Measurements from ENCODE around the gene PROX1.

The PROX1 gene, protein sequence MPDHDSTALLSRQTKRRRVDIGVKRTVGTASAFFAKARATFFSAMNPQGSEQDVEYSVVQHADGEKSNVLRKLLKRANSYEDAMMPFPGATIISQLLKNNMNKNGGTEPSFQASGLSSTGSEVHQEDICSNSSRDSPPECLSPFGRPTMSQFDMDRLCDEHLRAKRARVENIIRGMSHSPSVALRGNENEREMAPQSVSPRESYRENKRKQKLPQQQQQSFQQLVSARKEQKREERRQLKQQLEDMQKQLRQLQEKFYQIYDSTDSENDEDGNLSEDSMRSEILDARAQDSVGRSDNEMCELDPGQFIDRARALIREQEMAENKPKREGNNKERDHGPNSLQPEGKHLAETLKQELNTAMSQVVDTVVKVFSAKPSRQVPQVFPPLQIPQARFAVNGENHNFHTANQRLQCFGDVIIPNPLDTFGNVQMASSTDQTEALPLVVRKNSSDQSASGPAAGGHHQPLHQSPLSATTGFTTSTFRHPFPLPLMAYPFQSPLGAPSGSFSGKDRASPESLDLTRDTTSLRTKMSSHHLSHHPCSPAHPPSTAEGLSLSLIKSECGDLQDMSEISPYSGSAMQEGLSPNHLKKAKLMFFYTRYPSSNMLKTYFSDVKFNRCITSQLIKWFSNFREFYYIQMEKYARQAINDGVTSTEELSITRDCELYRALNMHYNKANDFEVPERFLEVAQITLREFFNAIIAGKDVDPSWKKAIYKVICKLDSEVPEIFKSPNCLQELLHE

DNA sequence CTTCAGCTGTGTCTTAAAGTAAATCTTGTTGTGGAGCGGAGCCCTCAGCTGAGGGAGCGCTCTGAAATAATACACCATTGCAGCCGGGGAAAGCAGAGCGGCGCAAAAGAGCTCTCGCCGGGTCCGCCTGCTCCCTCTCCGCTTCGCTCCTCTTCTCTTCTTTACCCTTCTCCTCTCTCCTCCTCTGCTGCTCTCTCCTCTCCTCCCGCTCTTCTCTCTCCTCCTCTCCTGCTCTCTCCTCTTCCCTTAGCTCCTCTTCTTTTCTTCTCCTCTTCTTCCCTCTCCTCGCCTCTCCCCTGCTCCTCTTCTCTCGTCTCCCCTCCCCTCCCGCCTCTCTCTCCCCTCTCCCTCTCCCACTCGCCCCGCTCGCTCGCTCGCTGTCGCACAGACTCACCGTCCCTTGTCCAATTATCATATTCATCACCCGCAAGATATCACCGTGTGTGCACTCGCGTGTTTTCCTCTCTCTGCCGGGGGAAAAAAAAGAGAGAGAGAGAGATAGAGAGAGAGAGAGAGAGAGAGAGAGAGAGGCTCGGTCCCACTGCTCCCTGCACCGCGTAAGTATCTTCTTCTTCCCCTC lies at the start of gene PROX1:
Gene PROX1 (plus strand): TSS at position 47 of the 580 bp plus-strand sequence. CDS start 8,563 bp downstream, outside the sequence.
- DNase-seq, result no peak

DNA sequence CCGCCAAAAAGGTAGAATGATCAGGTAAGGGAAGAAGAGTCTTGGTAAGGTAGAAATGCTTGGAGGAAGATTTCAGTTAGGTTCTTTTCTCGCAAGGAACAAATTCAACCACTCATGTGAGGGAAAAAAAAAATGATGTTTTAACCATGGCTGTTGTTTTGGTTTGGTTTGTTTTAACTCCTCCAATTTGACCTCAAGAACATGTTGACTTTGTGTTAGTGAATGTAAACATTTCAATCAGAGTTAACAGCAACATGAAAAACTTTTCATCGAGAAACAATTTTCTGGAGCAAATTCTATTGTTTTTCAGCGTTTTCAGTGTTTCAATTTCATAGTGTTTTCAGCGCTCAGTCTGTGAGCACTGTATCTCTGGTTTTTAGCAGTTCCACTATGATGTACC lies 49.0 kb upstream of the PROX1 start:
- DNase-seq, result no peak

DNA sequence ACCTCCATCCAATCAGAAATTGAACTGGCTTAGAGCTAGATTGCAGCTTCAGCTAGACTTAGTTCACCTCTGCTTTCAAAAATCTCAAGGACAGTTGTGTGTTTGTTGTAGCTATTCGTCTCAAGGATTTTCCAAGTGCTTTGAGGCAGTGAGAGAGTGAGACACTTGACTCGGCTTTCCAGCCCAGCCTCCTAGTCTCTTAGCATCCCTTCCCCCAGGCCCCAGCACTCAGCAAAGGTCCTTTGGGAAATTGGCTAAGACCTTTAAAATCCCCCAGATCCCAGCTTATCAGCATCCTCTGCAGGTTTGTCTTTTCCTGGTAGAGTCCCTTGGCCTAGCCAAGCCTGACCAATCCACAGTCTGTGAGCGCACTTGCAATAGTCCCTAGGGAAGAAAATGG lies 47.9 kb upstream of the PROX1 start:
- DNase-seq, result no peak

DNA sequence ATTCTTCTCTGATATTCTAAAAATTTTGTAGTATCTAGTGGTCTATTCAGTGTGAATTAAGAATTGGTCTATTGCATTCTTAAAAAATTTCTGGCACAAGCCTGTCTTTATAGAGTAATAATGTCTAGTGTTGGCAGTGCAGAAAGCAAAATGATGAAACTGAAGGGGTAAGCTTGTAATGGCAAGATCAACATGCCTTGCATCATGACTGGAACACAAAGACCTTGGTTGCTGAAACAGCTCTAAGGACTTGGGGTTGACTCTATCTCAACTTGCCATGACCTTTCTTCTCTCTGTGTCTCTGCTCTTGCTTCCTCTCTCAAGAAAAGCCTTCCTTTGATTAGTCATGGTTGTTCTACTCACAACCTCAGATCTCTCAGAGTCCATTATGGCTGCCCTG lies 46.8 kb upstream of the PROX1 start:
- no peak for DNase-seq

DNA sequence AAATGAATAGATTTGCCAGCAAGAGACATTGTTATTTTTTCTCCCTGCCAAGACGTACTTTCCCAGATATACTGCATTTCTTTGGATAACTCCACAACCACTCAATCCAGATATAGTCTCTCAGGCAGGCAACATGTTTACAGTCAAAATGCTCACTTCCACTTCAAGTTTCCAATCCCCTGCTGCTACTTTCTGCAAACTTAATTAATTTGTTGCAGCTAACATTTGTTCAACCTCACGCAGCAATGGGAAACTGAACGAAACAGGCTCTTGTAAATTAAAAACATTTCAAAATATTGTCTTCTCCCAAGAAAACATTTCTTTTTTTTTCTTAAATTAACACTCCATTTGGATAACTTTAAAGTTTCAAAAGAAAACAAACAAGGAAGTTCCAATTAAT lies 45.7 kb upstream of the PROX1 start:
- DNase-seq, result no peak

DNA sequence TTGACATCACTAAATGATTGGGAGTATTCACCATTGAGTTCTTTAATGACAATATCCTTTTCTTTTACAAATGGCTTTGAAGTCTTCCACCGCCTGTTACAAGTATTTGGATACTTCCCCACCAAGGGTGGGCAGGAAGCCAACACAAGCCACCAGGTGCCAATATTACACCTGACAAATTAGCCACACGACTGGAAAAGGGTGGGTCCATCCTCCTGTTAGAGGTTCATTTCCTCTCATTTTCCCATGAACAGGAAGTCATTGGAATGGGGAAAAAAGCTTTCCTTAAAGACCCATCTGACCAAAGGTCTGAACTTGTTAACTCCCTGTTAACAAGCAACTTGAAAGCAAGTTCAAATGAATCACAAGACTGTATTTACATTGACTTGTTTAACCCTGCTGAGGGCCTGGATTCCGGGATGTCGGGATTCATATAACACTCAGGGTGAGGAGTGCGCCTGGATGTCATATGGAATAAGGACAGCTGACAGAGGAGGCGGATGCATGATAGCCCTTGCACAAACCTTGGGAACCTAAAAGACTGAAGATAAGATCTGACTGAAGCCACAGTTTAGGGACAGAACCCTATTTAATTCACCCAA lies 40.5 kb upstream of the PROX1 start:
- no peak for DNase-seq

DNA sequence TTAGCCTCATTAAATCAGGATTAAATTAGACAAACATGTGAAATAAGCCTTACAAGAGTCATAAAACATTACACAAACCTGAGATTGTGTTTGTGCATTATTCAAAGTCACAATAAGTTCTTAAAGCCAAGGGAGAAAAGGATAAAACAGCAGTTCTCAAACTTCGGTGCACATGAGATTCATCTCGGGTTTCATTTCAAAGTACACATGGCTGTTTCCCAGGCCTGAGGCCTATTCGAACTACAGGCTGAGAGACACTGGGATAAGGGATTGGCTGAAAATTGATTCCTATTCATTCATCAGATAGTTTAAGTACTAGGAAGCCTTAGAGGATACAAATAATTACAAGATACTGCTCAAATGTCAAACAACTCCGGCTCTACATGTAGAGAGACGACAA lies 35.9 kb upstream of the PROX1 start:
- DNase-seq, result no peak

DNA sequence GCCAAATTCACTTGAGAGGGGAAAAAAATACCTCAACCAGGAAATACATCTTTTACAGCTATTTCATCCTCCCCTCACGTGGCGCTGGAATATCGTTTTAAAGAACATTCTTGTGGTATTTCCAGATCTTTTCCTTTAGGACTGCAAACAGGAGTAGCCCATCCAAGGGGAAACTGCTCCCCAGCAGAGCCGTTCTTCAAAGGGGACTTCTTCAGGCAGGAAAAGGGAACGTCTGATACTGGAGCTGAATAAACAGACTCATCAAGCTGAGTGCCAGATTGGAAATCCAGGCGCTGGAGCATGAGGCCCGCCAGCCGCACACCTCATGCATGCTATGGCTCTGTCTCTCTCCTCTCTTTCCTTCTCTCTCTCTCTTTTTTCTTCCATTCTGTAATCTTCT lies 34.0 kb upstream of the PROX1 start:
- DNase-seq, result no peak

DNA sequence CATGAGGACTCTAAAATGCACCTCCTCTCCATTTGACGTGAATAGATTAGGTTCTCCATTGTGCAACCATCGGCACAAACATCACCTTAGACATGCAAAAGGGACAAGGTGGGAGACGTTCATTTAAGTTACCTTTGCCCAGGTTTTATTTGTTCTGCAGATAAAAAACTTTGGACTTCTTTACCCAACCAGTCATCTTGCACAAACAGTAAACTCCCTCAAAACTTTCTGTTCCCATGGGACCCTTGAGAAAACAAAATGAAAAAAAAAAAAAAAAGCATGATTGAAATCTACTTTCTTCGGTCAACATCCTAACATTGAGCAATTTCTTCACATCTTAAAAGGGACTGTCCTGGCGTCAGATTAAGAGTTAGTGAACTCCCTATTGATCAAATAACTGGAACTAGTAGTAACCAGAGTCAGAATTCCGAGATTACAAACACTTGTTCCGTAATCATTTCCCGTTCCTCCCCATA lies 31.4 kb upstream of the PROX1 start:
- DNase-seq, result no peak

DNA sequence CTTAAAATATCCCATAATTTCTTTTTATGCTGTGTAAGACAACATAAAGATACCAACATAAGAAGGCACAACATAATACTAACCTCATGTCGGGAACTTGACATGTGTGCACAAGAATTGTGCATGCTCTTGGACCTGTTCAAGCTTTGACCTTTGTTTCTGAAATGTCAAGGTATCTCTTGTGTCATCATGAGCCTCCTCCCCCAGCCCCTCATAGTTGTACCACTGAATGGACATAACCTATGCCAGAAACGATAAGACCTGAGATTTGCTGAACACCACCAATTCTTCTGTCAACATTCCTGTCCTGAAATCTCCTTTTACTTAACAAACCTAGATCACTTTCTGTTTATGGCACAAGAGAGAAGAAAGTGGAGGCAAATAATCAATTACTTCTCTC lies 29.4 kb upstream of the PROX1 start:
- DNase-seq, result no peak

DNA sequence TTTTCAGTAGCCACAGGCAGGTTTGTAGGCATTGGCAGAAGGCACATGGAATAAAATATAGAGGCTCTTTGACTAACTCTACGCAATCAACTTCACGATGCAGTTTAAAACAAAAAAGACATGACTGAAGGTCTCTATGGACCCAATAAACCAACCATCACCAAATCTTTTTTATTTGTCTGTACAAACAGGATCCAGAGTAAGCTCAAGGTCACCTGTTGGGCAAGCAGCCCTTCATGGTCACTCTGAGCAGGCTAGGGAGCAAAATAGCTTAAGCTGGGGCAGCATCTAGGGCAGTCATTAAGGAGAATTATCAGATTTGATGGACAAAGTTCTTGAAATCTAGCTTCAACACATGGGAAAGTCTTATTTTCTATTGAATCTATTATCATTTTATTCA lies 26.8 kb upstream of the PROX1 start:
- DNase-seq, result no peak

DNA sequence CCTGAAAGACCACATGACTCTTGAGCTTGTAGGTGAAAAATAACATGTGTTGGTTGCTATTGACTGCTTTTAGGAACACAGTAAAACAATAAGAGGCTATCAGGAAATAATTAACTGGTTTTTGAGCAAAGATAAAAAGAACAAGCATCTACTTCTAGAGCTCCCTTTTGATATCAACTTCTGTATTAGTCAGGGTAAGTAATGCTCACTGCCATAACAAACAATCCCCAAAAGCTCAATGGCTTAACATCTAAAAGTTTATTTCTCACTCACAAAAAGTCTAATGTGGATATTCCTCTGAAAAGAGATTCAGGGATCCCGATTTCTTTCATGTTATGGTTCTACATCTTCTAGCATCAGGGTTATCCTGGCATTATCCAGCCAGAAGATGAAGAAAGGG lies 25.3 kb upstream of the PROX1 start:
- DNase-seq, result no peak

DNA sequence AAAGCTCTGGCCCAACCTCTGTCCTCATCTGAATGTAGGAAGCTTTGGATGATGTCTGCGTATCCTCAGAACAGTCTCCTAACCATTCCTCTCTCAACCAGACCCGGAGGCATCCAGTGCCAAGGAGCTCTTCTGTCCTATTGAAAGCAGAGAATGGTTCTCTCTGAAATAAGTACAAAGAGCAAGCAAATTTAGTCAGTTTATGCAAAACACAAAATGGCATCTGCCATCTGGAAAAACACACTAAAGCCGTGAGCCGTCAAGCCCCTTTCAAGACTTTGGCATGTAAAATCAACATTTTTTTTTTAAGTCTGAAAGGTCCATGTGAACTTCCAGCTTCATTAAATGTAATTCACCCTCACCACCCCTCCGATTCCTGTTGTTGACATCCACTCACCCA lies 21.7 kb upstream of the PROX1 start:
- no peak for DNase-seq

DNA sequence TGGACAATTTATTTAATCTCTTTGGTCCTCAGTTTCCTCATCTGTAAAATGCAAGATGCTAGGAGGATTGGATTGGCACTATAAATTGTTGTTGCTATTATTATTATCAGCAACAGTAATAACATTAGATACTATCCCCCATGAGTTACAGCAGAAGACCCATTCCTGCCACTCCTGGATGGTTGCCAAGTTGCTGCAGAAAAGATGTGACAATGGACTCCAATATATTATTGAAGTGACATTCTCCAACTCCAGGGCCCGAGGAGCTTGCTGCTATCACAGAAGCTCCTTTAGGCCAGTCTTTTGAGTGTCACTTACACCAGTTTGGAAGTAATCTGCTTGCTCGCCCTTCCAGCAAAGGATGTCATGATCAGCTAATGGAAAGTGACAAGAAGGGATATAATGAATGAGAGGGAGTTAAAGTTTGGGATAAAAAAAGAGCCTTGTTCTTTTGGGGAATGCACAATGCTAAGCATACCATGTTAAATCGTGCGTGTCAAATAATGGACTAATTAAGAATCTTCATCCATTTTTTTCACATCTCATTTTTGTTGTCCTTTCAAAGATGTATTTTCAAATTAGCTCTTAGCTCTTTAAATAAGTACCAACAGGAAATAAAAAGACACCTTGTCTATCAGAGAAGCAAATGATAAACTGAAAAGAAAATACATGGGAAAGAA lies 19.5 kb upstream of the PROX1 start:
- DNase-seq, result no peak

DNA sequence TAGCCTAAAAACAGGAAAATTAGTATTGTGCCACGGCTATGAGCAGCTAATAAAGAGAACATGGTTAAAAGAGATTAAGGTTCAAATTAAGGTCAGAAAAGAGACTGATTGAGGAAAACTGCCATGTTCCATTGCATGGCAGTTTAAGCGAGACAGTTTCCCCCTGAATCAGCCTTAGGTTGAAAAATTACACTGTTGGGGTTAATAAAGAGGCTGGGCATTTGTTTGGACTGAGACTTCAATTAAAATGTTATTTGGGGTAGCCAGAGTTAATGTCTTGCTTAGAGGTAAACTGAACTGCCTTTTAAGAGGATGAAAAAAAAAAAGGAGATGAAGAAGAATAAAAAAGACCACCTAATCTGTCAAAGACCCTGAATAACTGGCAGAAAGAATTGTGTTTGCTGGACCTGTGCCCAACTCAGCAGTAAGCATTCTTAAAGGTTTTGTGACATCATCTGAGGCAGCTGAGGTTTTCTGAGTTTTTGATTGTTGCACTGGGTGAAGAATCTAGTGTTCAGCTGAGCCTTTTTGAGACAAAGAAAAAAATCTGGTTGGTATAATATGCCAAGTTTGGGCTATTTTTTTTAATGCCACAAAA lies 17.7 kb upstream of the PROX1 start:
- DNase-seq, result no peak

DNA sequence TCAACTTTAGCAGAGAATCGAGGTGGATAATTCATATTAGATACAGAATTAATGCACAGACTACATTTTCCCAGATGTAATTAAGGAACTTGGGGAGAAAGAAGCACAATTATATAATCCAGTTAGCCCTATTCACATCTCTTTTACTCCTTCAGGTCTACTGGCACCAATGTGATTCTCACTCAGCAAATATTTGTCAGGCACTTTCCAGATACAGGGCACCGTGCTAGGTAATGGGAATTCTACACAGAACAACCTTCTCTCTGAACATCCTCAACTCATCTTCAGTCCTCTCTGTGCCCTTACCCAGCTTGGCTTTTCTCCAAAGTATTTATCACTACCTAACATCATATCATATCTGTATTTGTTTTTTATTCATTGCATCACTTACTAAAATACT lies 15.6 kb upstream of the PROX1 start:
- no peak for DNase-seq

DNA sequence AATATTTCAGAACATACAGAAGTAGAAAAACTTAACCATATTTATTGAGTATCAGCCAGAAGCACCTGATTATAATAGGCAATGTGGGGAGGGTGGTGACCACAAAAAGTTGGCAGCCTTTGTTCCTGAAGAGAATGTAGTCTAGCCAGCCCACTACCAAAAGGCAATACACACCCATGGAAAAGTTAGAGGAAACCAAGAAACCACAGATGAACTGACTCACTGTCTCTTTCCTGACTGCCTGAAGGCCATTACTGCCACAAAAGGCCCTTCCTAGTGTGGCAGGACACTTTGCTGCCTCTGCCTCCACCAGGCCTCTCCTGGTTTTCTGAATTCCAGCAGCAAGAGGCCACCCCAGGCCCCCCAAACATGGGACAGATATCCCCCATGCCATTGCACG lies 14.6 kb upstream of the PROX1 start:
- DNase-seq, result no peak

DNA sequence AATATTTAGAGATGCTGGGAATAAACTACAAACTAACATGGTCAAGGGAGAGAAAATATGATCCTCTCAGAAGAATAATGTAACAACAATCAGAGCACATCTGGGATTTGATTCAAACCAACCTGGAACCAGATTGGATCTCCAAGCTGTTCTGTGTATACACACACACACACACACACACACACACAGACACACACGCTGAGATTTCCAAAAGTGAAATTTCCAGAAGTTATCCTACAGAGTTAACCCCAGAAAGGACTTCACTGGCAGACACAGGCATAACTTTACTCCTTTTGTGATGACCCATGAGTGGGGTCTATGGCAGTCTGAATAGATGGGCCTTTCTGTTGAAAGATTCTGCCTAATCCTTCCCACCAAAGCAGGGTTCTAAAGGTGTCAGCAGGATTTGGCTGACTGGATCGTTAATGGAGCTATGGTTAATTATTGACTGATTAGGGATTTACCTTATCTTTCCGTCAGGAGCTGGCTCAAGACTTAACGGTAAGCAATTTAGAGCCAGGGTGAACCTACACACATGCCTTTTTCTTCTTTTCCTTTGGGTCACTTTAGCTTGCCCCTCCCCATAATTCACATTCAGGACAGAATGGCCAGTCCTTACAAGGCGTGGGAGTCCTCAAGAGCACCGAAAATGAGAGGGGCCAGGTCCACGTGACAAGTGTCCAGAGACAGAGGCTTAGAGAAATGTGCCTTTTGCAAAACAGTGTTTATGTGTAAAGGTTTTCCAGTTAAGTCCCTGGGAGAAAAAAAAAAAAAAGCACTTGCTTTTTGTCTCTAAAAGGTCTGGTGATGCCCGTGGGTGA lies 10.9 kb upstream of the PROX1 start:
- DNase-seq, result no peak

DNA sequence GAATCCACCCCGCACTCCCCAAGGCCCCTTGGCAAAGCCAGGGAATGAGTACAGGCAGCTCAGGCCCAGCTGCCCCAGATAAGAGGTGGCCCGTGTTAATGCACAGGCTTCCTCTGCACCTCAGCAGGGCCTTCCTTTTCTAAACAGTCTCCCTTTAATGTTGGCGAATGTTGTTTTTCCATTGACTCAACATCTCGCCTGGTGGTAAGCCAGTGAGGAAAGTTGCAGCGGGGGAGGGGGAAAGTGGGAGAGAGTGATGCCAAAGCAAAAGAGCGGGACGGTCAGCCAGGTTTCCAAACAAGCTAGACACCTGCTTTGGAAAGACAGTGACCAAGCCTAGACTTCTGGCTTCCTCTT lies 10.3 kb upstream of the PROX1 start:
- no peak for DNase-seq

DNA sequence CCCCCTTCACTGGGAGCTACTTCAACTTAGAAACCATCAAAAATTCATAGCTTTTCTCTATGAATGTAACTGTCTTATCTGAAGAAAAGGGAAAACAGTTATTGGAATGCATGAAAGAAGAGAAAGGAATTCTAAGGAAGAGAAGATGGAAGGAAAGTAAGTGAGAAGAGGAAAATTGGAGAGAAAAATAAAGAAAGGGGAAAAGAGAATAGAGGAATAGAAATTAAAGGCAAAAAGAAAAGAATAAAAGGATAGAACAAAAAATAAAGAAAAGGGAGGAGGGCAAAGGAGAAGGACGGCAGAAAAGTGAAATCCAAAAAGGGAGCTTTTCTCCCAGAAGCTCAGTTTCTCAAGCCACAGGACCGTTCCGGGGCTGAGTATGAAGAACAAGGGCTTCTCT lies 9.9 kb upstream of the PROX1 start:
- no peak for DNase-seq

DNA sequence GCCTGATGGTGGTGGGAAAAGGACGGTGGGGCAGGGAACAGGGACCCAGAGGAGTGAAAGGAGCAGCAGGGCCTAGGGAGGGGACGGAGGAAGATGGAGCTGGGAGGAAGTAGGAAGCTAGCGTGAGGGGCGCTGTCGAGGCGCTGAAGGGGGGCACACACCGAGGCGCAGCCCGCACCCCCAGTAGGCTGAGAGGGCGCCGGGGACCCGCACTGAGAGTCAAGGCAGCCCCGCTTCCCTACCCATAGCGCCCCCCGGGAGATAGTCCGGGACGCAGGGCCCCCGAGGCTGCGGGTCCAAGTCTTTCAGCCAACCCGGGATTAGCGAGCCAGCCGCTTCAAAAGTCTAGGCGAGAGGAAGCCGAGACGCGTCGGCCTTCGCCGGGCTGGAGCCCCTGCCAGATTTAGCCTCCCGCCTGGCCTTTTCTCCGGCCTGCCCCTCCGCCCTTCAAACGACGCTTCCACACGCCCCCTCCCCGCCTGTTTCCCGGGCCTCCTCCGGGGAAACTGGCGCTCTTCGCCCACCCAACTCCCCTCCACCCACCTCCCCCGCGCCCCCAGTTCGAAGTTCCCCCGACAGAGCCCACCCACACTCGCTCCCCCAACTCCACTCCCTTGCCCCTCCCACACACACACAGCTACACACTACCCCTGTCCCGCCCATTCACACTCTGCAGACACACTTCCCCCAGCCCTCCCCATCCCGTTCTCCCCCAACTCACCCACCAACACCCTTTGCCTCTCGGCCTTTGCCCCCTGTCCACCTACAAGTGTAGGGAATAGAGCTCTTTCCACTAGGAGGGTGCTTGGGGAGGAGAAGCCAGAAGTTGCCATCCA lies 7.8 kb upstream of the PROX1 start:
- no peak for DNase-seq

Data from stimulated activated CD8-positive, alpha-beta memory T cell treated with anti-CD3 and anti-CD28 coated beads, Interleukin-4, amount 100 ng/mL, for 48 hours (primary cell).